Neural progenitor cell (in vitro differentiated cells): ENCODE measurements around the gene HLTF. TPM values are rescaled to one million over a fixed set of nuclear protein-coding genes. Genes with fewer than 3 reads are reported as not detected.

Source experiments
- DNase-seq: peaks from one replicate; pipeline ENCODE4 v3.0.0-alpha.2; 2016; ENCODE audit warnings: low spot score
- H2AFZ ChIP-seq: fragments of 200-600 bp; sonication (generic); replicated peaks from 2 replicates; pipeline ENCODE4 v1.6.1; 2016; ENCODE audit warnings: antibody characterized with exemption
- H3F3A ChIP-seq: fragments of 200-600 bp; sonication (generic); 2 replicates; pipeline ENCODE4 v1.6.1; 2016; ENCODE audit warnings: antibody characterized with exemption, low read depth
- H3K27ac ChIP-seq: fragments of 200-600 bp; sonication (generic); 2 replicates; pipeline ENCODE4 v1.5.1; 2016; ENCODE audit warnings: mild to moderate bottlenecking
- H3K27me3 ChIP-seq: fragments of 200-600 bp; sonication (generic); 2 replicates; pipeline ENCODE4 v1.6.1; 2016; ENCODE audit warnings: mild to moderate bottlenecking, moderate library complexity
- H3K36me3 ChIP-seq: fragments of 200-600 bp; sonication (generic); 2 replicates; pipeline ENCODE4 v1.5.1; 2016
- H3K4me1 ChIP-seq: fragments of 200-600 bp; sonication (generic); 2 replicates; pipeline ENCODE4 v1.6.1; 2016; ENCODE audit warnings: mixed run types
- H3K4me2 ChIP-seq: fragments of 200-600 bp; sonication (generic); 2 replicates; pipeline ENCODE4 v1.6.1; 2016
- H3K4me3 ChIP-seq: fragments of 200-600 bp; sonication (generic); 2 replicates; pipeline ENCODE4 v1.5.1; 2016
- H3K79me2 ChIP-seq: fragments of 200-600 bp; sonication (generic); 2 replicates; pipeline ENCODE4 v1.6.1; 2016; ENCODE audit warnings: low read depth
- H3K9ac ChIP-seq: fragments of 200-600 bp; sonication (generic); 2 replicates; pipeline ENCODE4 v1.6.1; 2016
- H3K9me3 ChIP-seq: fragments of 200-600 bp; sonication (generic); 2 replicates; pipeline ENCODE4 v1.5.1; 2016; ENCODE audit warnings: low read depth
- H4K20me1 ChIP-seq: fragments of 200-600 bp; sonication (generic); 2 replicates; pipeline ENCODE4 v1.6.1; 2016; ENCODE audit warnings: low read depth
- H3K27ac Mint-ChIP-seq: 3 replicates; pipeline ENCODE4 v1.8.0; 2021; ENCODE audit warnings: mixed read lengths
- H3K27me3 Mint-ChIP-seq: 2 replicates; pipeline ENCODE4 v1.8.0; 2022; ENCODE audit warnings: low read depth, mild to moderate bottlenecking, inconsistent platforms, moderate library complexity, mixed read lengths; ENCODE audit not compliant: insufficient read depth
- H3K36me3 Mint-ChIP-seq: 3 replicates; pipeline ENCODE4 v1.8.0; 2021; ENCODE audit warnings: mixed read lengths
- H3K4me1 Mint-ChIP-seq: 3 replicates; pipeline ENCODE4 v1.8.0; 2021; ENCODE audit warnings: mixed read lengths
- H3K4me3 Mint-ChIP-seq: 3 replicates; pipeline ENCODE4 v1.8.0; 2021; ENCODE audit warnings: mild to moderate bottlenecking, moderate library complexity, mixed read lengths
- H3K9me3 Mint-ChIP-seq: 3 replicates; pipeline ENCODE4 v1.8.0; 2020; ENCODE audit warnings: mixed read lengths
- EZH2 ChIP-seq: fragments of 200-600 bp; sonication (generic); IDR thresholded peaks from 2 replicates; pipeline ENCODE4 v1.6.1; 2017; ENCODE audit warnings: antibody characterized with exemption, mild to moderate bottlenecking, moderate library complexity
- EZH2phosphoT487 ChIP-seq: fragments of 200-600 bp; sonication (generic); IDR thresholded peaks from 2 replicates; pipeline ENCODE4 v1.6.1; 2017; ENCODE audit warnings: antibody characterized with exemption
- total RNA-seq: library from RNA; depleted of rRNA; stranded (reverse); fragments of >200 nt; gene quantifications from 2 replicates; pipeline ENCODE4 v1.2.3, GENCODE V29; 2015; ENCODE audit warnings: low replicate concordance
- TF ChIP-seq, protein P1 (sequence below): fragments of 200-600 bp; sonication (generic); IDR thresholded peaks from 2 replicates; pipeline ENCODE4 v1.5.1; 2017; ENCODE audit warnings: antibody characterized with exemption, mild to moderate bottlenecking

The HLTF gene
- total RNA-seq, 1 donor from 2014 or later: 76.1 TPM

DNA sequence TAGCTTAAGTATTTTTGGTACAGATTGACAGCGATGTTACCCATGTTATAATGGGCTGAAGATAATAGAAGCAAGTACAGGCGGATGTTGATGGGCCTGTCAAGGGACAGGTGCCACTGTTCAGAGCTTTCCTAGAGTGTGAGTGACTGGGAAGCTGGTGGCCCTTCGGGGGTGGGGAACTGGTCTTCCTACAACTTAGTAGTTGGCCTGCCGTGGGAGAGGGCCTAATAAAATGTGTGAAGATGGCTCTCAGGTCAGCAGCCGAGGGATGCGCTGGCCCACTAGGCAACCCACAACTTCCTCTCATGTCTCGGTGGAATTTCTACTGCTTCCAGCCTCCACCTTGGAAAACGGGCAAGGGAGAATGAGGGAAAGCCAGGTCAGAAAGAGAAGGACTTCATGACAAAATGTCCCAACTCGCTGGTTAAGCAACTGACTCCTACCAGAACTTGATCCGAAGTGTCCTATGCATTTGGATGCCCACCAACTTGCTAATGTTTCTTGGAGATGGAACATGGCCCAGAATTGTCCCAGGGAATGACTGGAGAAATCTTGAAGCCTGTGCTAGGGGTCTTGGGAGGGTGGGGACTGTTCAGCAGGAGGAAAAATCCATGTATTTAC is 93.6 kb downstream of the HLTF start:
- H3K4me3 ChIP-seq: peak overlapping the region; percentile 73
- Mint-ChIP-seq H3K27me3 (peaks cover 20% of the 10 kb centered on the region), H3K9me3 (no peaks in the 10 kb centered on the region), H3K36me3 (peaks cover 7% of the 10 kb centered on the region), H3K4me3 (peak overlapping the region; percentile 81), H3K4me1 (peaks cover 19% of the 10 kb centered on the region), H3K27ac (peak overlapping the region; percentile 18)
- no peaks in the 10 kb centered on the region for H3K9me3 ChIP-seq
- DNase-seq: peak; percentile 6
- H3F3A ChIP-seq: no peaks in the 10 kb centered on the region
- H3K79me2 ChIP-seq: no peaks in the 10 kb centered on the region
- no peaks in the 10 kb centered on the region for H3K4me1 ChIP-seq
- TF ChIP-seq EZH2: no peak
- no peak for TF ChIP-seq EZH2phosphoT487
- TF ChIP-seq, protein P1, sequence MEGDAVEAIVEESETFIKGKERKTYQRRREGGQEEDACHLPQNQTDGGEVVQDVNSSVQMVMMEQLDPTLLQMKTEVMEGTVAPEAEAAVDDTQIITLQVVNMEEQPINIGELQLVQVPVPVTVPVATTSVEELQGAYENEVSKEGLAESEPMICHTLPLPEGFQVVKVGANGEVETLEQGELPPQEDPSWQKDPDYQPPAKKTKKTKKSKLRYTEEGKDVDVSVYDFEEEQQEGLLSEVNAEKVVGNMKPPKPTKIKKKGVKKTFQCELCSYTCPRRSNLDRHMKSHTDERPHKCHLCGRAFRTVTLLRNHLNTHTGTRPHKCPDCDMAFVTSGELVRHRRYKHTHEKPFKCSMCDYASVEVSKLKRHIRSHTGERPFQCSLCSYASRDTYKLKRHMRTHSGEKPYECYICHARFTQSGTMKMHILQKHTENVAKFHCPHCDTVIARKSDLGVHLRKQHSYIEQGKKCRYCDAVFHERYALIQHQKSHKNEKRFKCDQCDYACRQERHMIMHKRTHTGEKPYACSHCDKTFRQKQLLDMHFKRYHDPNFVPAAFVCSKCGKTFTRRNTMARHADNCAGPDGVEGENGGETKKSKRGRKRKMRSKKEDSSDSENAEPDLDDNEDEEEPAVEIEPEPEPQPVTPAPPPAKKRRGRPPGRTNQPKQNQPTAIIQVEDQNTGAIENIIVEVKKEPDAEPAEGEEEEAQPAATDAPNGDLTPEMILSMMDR: no peak
- H3K9ac ChIP-seq: no peak overlapping the region
- no peaks in the 10 kb centered on the region for H4K20me1 ChIP-seq
- H3K27ac ChIP-seq: no peak overlapping the region
- peak overlapping the region; percentile 83 for H3K4me2 ChIP-seq
- H3K27me3 ChIP-seq: peaks cover 30% of the 10 kb centered on the region
- H2AFZ ChIP-seq: no peak overlapping the region
- no peaks in the 10 kb centered on the region for H3K36me3 ChIP-seq

DNA sequence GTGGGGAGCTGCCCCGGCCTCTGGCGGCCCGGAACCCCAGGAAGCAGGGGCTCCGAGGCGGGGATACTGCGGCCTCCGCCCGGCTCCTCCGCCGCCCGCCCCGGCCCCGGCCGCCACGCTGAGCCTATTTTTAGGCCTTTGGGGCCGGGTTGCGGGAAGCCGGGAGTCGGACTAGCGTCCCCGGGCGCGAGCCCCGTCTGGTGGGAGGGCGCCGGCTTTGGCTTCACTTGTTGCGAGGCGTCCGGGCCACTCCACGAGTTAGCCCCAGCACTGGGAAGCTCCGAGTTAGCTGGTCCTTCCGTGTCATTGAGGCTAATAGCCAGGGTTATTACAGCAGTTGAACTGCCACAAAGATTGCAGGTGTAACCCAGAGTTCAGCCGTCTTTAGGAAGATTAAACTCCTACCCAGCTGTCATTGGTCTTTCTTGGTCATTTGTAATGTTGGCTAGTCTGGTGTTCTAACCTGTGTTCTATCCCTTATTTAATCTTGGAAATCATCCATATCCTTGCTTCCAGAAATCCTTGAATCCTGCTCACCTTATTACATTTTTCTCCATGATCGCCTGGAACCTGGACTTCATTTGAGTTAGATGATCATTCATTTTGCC is 94.2 kb downstream of the HLTF start:
- DNase-seq: peak; percentile 73
- TF ChIP-seq EZH2phosphoT487 (no peak), EZH2 (no peak)
- TF ChIP-seq, protein P1: no peak
- H3F3A ChIP-seq: no peaks in the 10 kb centered on the region
- no peaks in the 10 kb centered on the region for H3K4me1 ChIP-seq
- H3K4me3 ChIP-seq: peak overlapping the region; percentile 73
- peak overlapping the region; percentile 82 for H3K4me3 Mint-ChIP-seq
- no peaks in the 10 kb centered on the region for H3K9me3 Mint-ChIP-seq
- peaks cover 7% of the 10 kb centered on the region for H3K36me3 Mint-ChIP-seq
- H3K9me3 ChIP-seq: no peaks in the 10 kb centered on the region
- H3K36me3 ChIP-seq: no peaks in the 10 kb centered on the region
- H3K27ac Mint-ChIP-seq: peak overlapping the region; percentile 18
- H4K20me1 ChIP-seq: no peaks in the 10 kb centered on the region
- H3K27me3 Mint-ChIP-seq: peaks cover 20% of the 10 kb centered on the region
- H3K4me1 Mint-ChIP-seq: peaks cover 15% of the 10 kb centered on the region
- no peak overlapping the region for H3K9ac ChIP-seq
- H3K27ac ChIP-seq: no peak overlapping the region
- H2AFZ ChIP-seq: peak overlapping the region; percentile 80
- peak overlapping the region; percentile 83 for H3K4me2 ChIP-seq
- H3K27me3 ChIP-seq: peaks cover 30% of the 10 kb centered on the region
- no peaks in the 10 kb centered on the region for H3K79me2 ChIP-seq

DNA sequence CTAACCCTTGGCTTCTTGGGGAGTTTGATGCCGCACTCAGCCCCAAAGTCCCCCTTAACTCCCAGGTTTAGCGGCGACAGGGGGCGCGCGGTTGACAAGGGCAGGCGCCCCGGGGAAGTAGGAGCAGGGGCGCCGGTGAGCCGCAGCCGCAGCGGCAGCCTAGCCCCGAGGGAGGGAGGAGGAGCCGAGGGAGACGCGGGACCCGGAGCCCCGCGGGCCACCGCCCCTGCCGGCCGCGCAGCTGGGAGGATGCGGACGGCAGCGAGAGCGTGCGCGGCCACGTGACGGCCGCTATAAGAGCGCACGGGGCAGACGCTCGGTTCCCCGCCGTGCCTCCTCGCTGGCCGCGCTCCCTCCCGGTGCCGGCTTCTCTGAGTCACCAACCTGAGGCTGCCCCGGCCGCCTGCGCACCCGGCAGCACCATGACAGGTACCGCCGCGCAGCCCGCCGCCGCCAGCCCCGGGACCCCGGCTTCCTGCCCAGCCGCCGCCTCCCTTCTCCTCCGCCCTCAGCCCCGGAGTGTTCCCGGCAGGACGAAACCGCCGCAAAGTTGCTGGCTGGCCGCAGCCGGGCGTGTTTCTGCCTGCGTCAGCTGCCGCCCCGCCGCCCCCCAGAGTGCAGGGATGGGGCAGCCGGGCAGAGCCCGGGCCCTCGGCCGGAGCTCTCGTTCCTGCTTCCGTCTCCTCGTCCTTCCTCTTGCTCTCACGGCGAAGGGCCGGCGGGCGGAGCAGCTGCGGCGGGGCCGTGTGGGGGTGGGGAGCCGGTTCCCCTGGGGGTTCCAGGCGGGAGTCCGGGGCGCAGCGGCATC is 94.9 kb downstream of the HLTF start, which contains the start of gene GYG1:
Gene GYG1, plus strand, starts transcription at position 322 of the 808 bp plus-strand sequence. Its CDS starts 101 bp downstream, at position 423.
- Mint-ChIP-seq H3K9me3 (no peaks in the 10 kb centered on the region), H3K4me1 (peaks cover 10% of the 10 kb centered on the region), H3K4me3 (peak within 1 kb of the TSS; percentile 83), H3K36me3 (peaks cover 4% of the 10 kb centered on the region), H3K27me3 (peaks cover 20% of the 10 kb centered on the region), H3K27ac (peak within 1 kb of the TSS; percentile 18)
- Histone ChIP-seq H3K4me3 (peak within 1 kb of the TSS; percentile 73), H3K4me2 (peak within 1 kb of the TSS; percentile 83), H3K9ac (no peak within 1 kb of the TSS), H3F3A (no peaks in the 10 kb centered on the region), H4K20me1 (no peaks in the 10 kb centered on the region), H2AFZ (peak within 1 kb of the TSS; percentile 80), H3K9me3 (no peaks in the 10 kb centered on the region), H3K27me3 (peaks cover 30% of the 10 kb centered on the region), H3K79me2 (no peaks in the 10 kb centered on the region), H3K27ac (no peak within 1 kb of the TSS), H3K36me3 (no peaks in the 10 kb centered on the region), H3K4me1 (no peaks in the 10 kb centered on the region)
- TF ChIP-seq EZH2 (no peak), EZH2phosphoT487 (no peak)
- TF ChIP-seq, protein P1: peak; percentile 49
- DNase-seq: peak; percentile 88
